ENCODE data around the gene TXNDC11. TPM values are rescaled to one million over a fixed set of nuclear protein-coding genes. Genes with fewer than 3 reads are reported as not detected.

Gene TXNDC11
- total and polyA plus RNA-seq, 9 of the 15 experiments (the other 6 are each of a cell fraction or from before 2014, with no cell fraction given), result 0.66 to 32.6 (median 26.2) TPM

DNA sequence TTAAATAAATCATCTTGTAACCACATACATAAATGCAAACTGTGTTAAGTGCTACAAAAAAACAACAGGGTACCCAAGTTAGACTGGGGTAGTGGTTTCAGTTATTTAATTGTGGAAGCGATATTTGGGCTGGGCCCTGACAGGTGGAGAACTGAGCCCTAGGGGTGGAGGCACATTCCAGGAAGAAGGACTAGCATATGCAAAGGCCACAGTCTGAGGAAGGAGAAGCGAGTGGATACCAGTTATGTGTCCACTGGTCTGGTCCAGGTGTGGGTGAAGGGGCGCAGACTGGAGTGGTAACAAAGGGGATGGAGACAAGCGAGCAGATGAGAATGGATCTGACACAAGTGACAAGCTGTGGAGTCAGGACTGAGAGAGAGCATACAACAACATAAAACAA, 22.9 kb downstream of the TXNDC11 start:
- H3K4me1 ChIP-seq (replicated peaks in 1 of 2; ENCODE audit: control insufficient read depth in 2 of 2, insufficient read depth in 2 of 2, low read length in 2 of 2), result no peaks in the 10 kb centered on the region
- intact Hi-C loops (cut with micrococcal nuclease) (no loop called here), in situ Hi-C loops (cut with MboI) (no loop called here)
- ChIA-PET CTCF (ENCODE audit: low intra/inter-chr PET ratio) (interaction anchor here (0.8 kb wide), 1 partner anchor 9 kb away, joined by 3 read pairs; no protein-coding TSS in a partner anchor), POLR2A (interaction anchor here (1.6 to 2.4 kb wide), 2 partner anchors 12 to 17 kb away, joined by 5 to 6 read pairs; no protein-coding TSS in a partner anchor)
- no peaks in the 10 kb centered on the region for H3K27me3 ChIP-seq (ENCODE audit: control insufficient read depth in 2 of 2, insufficient read depth in 2 of 2, low read length in 2 of 2)
- no peak for DNase-seq (ENCODE audit: extremely low read depth in 1 of 4, low spot score in 3 of 4)
- H2AFZ ChIP-seq (ENCODE audit: low read depth, low read length), result no peak overlapping the region
- no peak for ATAC-seq
- no peak overlapping the region; the same call in 2 of the 3 replicates for H3K27ac ChIP-seq (ENCODE audit: extremely low read depth, low read depth, low read length)
- H4K20me1 ChIP-seq (replicated peaks; ENCODE audit: control insufficient read depth, insufficient read depth, low read length), result no peaks in the 10 kb centered on the region
- BruUV-seq (replicated peaks), result no TSS peak
- WGBS (ENCODE audit: insufficient coverage, low coverage, missing lambda C conversion rate), result 99% methylated on average over 4 of the region's 4 CpGs
- no peaks in the 10 kb centered on the region for H3K79me2 ChIP-seq (ENCODE audit: control insufficient read depth, insufficient read depth, low read length)
- H3K9me3 ChIP-seq (replicated peaks; ENCODE audit: control insufficient read depth, insufficient read depth, low read depth, low read length), result no peaks in the 10 kb centered on the region
- H3K4me3 ChIP-seq, result no peak overlapping the region
- peaks cover 77% of the 10 kb centered on the region for H3K36me3 ChIP-seq (ENCODE audit: control insufficient read depth, insufficient read depth, low read length)
- no peak overlapping the region for H3K4me2 ChIP-seq (ENCODE audit: insufficient read depth, low read length)
- H3K9me1 ChIP-seq (ENCODE audit: control insufficient read depth, insufficient read depth, low read length), result no peaks in the 10 kb centered on the region
- TF ChIP-seq HDAC3 (IDR thresholded peaks at IDR 0.05; ENCODE audit: borderline replicate concordance, partially characterized antibody) (no peak), PTRF (tag; IDR thresholded peaks at IDR 0.05) (no peak), GATA2 (CRISPR knock-in tag; IDR thresholded peaks at IDR 0.05) (no peak)
- no peak overlapping the region for H3K9ac ChIP-seq (ENCODE audit: insufficient read depth in 1 of 2, low read depth in 2 of 2, low read length in 2 of 2)
- FAIRE-seq, result peak; percentile 66

DNA sequence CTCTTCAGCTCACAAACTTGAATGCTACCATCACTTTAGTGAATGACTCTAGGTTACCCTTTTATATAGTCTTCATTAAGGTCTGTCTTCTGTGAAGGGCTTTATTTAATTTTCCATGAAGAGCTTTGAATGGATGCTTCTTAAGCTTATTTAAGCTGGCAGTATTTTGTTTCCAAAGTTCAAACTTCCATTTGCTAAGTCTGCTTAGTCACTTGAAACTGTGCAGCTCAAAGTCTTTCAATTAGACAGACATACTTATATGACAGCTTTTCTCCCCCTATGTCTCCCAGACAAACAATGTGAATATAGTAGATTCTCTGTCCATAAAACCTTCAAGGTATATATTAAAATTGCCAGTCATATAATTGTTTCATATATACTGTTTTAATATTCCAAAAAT, 23.5 kb downstream of the TXNDC11 start:
- in situ Hi-C loops (cut with MboI), result no loop called here
- ChIA-PET POLR2A (interaction anchor here (0.8 to 2.4 kb wide), 4 partner anchors 10 to 24 kb away, joined by 4 to 6 read pairs (median 4); partner anchors contain the start of gene TXNDC11), CTCF (ENCODE audit: low intra/inter-chr PET ratio) (interaction anchor here (0.8 kb wide), 1 partner anchor 9 kb away, joined by 3 read pairs; no protein-coding TSS in a partner anchor)
- Histone ChIP-seq H3K36me3 (ENCODE audit: control insufficient read depth, insufficient read depth, low read length) (peaks cover 79% of the 10 kb centered on the region), H3K27me3 (ENCODE audit: control insufficient read depth in 2 of 2, insufficient read depth in 2 of 2, low read length in 2 of 2) (no peaks in the 10 kb centered on the region), H3K27ac (ENCODE audit: extremely low read depth, low read depth, low read length) (peak overlapping the region; percentile 16; the same call in 1 of the 3 replicates), H3K79me2 (ENCODE audit: control insufficient read depth, insufficient read depth, low read length) (no peaks in the 10 kb centered on the region), H4K20me1 (replicated peaks; ENCODE audit: control insufficient read depth, insufficient read depth, low read length) (no peaks in the 10 kb centered on the region), H3K9me1 (ENCODE audit: control insufficient read depth, insufficient read depth, low read length) (no peaks in the 10 kb centered on the region), H3K9ac (ENCODE audit: insufficient read depth in 1 of 2, low read depth in 2 of 2, low read length in 2 of 2) (no peak overlapping the region), H3K4me3 (no peak overlapping the region), H2AFZ (ENCODE audit: low read depth, low read length) (no peak overlapping the region), H3K4me2 (ENCODE audit: insufficient read depth, low read length) (no peak overlapping the region), H3K9me3 (replicated peaks; ENCODE audit: control insufficient read depth, insufficient read depth, low read depth, low read length) (no peaks in the 10 kb centered on the region), H3K4me1 (replicated peaks in 1 of 2; ENCODE audit: control insufficient read depth in 2 of 2, insufficient read depth in 2 of 2, low read length in 2 of 2) (no peaks in the 10 kb centered on the region)
- FAIRE-seq (no peak), ATAC-seq (no peak), DNase-seq (ENCODE audit: extremely low read depth in 1 of 4, low spot score in 3 of 4) (no peak)
- no TSS peak for BruUV-seq (replicated peaks)
- intact Hi-C loops (cut with micrococcal nuclease), result no loop called here
- no peak for TF ChIP-seq KHSRP (IDR thresholded peaks at IDR 0.05)
- TF ChIP-seq, protein P1, sequence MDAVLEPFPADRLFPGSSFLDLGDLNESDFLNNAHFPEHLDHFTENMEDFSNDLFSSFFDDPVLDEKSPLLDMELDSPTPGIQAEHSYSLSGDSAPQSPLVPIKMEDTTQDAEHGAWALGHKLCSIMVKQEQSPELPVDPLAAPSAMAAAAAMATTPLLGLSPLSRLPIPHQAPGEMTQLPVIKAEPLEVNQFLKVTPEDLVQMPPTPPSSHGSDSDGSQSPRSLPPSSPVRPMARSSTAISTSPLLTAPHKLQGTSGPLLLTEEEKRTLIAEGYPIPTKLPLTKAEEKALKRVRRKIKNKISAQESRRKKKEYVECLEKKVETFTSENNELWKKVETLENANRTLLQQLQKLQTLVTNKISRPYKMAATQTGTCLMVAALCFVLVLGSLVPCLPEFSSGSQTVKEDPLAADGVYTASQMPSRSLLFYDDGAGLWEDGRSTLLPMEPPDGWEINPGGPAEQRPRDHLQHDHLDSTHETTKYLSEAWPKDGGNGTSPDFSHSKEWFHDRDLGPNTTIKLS (IDR thresholded peaks at IDR 0.05; ENCODE audit: borderline replicate concordance, low read depth), result no peak
- no peak for TF ChIP-seq FUS (optimal IDR thresholded peaks at IDR 0.05; ENCODE audit: low read depth, low read length)
- no peak for TF ChIP-seq NFE2L1 (tag; IDR thresholded peaks at IDR 0.05; ENCODE audit: borderline replicate concordance, low read depth)
- no peak for TF ChIP-seq NR1H2 (CRISPR knock-in tag; IDR thresholded peaks at IDR 0.05)
- no peak for TF ChIP-seq MEF2A (IDR thresholded peaks at IDR 0.05; ENCODE audit: control insufficient read depth, low read depth, low read length)
- TF ChIP-seq SP2 (IDR thresholded peaks at IDR 0.05; ENCODE audit: extremely low read depth, low read depth, low read length, poor library complexity, severe bottlenecking), result no peak
- no peak for TF ChIP-seq MEIS2 (IDR thresholded peaks at IDR 0.05; ENCODE audit: partially characterized antibody)
- TF ChIP-seq, protein P2, sequence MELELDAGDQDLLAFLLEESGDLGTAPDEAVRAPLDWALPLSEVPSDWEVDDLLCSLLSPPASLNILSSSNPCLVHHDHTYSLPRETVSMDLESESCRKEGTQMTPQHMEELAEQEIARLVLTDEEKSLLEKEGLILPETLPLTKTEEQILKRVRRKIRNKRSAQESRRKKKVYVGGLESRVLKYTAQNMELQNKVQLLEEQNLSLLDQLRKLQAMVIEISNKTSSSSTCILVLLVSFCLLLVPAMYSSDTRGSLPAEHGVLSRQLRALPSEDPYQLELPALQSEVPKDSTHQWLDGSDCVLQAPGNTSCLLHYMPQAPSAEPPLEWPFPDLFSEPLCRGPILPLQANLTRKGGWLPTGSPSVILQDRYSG (tag; conservative IDR thresholded peaks at IDR 0.05; ENCODE audit: low read depth), result no peak
- no peak for TF ChIP-seq HOXB6 (CRISPR knock-in tag; IDR thresholded peaks at IDR 0.05; ENCODE audit: borderline replicate concordance)
- no peak for TF ChIP-seq TSC22D4 (tag; IDR thresholded peaks at IDR 0.05)
- TF ChIP-seq POLR2A (conservative IDR thresholded peaks at IDR 0.05), result no peak
- TF ChIP-seq GTF2A2 (tag; IDR thresholded peaks at IDR 0.05), result no peak
